ENCODE results near the gene TMEM183A. TPM values are rescaled to one million over a fixed set of nuclear protein-coding genes. Genes with fewer than 3 reads are reported as not detected.
A peak's percentile ranks its signal among the peaks of the same experiment; 100 is the strongest.

The TMEM183A gene
- total RNA-seq, 6 experiments from 2014 or later = 21.4 to 38.1 (median 31.0) TPM

- Histone ChIP-seq H3K27me3 (no peaks in the 10 kb centered on the region), H3K4me1 (no peaks in the 10 kb centered on the region), H3K36me3 (no peaks in the 10 kb centered on the region), H3K27ac (no peak overlapping the region), H3K9me3 (no peaks in the 10 kb centered on the region), H3K4me3 (no peak overlapping the region)
- TF ChIP-seq POLR2A (IDR thresholded peaks at IDR 0.05) = no peak
- no peak for TF ChIP-seq CTCF (IDR thresholded peaks at IDR 0.05)
- WGBS (ENCODE audit: insufficient coverage, low coverage, low lambda C conversion rate, missing lambda C conversion rate) = no CpG with 5 or more reads among the region's 4 CpGs
- intact Hi-C loops (cut with DNase I) = no loop called here
- ATAC-seq (no peak), DNase-seq (peak in 1 of 3 donors; percentile 19)
These were observed 41.9 kb downstream of the TMEM183A start for GRCh38 chr1:203049077-203049476.

- ATAC-seq (no peak), DNase-seq (peak in 1 of 3 donors; percentile 45)
- intact Hi-C loops (cut with DNase I) = no loop called here
- H3K27me3 ChIP-seq = no peaks in the 10 kb centered on the region
- no peaks in the 10 kb centered on the region for H3K4me1 ChIP-seq
- whole genome bisulfite sequencing (ENCODE audit: insufficient coverage, low coverage, low lambda C conversion rate, missing lambda C conversion rate) = 48% methylated on average over 5 of the region's 14 CpGs
- no peaks in the 10 kb centered on the region for H3K36me3 ChIP-seq
- TF ChIP-seq POLR2A (IDR thresholded peaks at IDR 0.05) (no peak), CTCF (IDR thresholded peaks at IDR 0.05) (no peak)
- no peaks in the 10 kb centered on the region for H3K9me3 ChIP-seq
- H3K4me3 ChIP-seq = no peak overlapping the region
- no peak overlapping the region for H3K27ac ChIP-seq
These were observed 42.5 kb downstream of the TMEM183A start for GRCh38 chr1:203049576-203050180.

GRCh38 chr1:203050826-203051225 lies 43.7 kb downstream of the TMEM183A start:
- Histone ChIP-seq H3K27me3 (no peaks in the 10 kb centered on the region), H3K27ac (no peak overlapping the region), H3K4me1 (no peaks in the 10 kb centered on the region), H3K4me3 (no peak overlapping the region), H3K36me3 (no peaks in the 10 kb centered on the region), H3K9me3 (no peaks in the 10 kb centered on the region)
- DNase-seq (no peak), ATAC-seq (peak in 1 of 4 donors; percentile 22)
- TF ChIP-seq POLR2A (IDR thresholded peaks at IDR 0.05) (no peak), CTCF (IDR thresholded peaks at IDR 0.05) (no peak)
- 41% methylated on average over 4 of the region's 4 CpGs for WGBS (ENCODE audit: insufficient coverage, low coverage, low lambda C conversion rate, missing lambda C conversion rate)
- intact Hi-C loops (cut with DNase I) = no loop called here

GRCh38 chr1:203051841-203052324 lies 44.7 kb downstream of the TMEM183A start:
- TF ChIP-seq CTCF (IDR thresholded peaks at IDR 0.05) (no peak), POLR2A (IDR thresholded peaks at IDR 0.05) (no peak)
- intact Hi-C loops (cut with DNase I) = no loop called here
- WGBS (ENCODE audit: insufficient coverage, low coverage, low lambda C conversion rate, missing lambda C conversion rate) = 75% methylated on average over 6 of the region's 20 CpGs
- no peaks in the 10 kb centered on the region for H3K27me3 ChIP-seq
- H3K27ac ChIP-seq = no peak overlapping the region
- H3K4me3 ChIP-seq = no peak overlapping the region
- no peaks in the 10 kb centered on the region for H3K4me1 ChIP-seq
- no peaks in the 10 kb centered on the region for H3K36me3 ChIP-seq
- no peak for ATAC-seq
- no peaks in the 10 kb centered on the region for H3K9me3 ChIP-seq
- DNase-seq = peak in 1 of 3 donors; percentile 43
